Endothelial cell of umbilical vein (primary cell): ENCODE data around the gene SRBD1. TPM values are rescaled to one million over a fixed set of nuclear protein-coding genes. Genes with fewer than 3 reads are reported as not detected.

ENCODE experiments used
- BruUV-seq: library from RNA; stranded (reverse); fragments of 400-500 nt; replicated peaks from 2 replicates; lab custom pipeline; 2021; lab: Mats Ljungman, UMichigan
- CTCF ChIA-PET: fragments of 300-600, 350-600 bp; sonication (Branson Sonifier 250); formaldehyde crosslinking; loops from one replicate; lab custom pipeline; 2021; ENCODE audit warnings: antibody characterized with exemption, inconsistent platforms; lab: Charles Lee
- POLR2A ChIA-PET: fragments of 300-600, 350-600 bp; sonication (Branson Sonifier 250); formaldehyde crosslinking; loops from one replicate; lab custom pipeline; 2021; ENCODE audit warnings: antibody characterized with exemption, inconsistent platforms; lab: Charles Lee
- DNase-seq: peaks from one replicate; pipeline ENCODE4 v3.0.0-alpha.2; 2011; ENCODE audit warnings: low read depth, low spot score
- FAIRE-seq: peaks from 2 replicates; lab custom pipeline; 2011; peaks lifted over from hg19 to GRCh38; lab: Jason Lieb, UNC
- H2AFZ ChIP-seq: 2 replicates; pipeline ENCODE4 v1.6.0; 2012; ENCODE audit warnings: low read depth, low read length, control low read depth, inconsistent platforms
- H3K27ac ChIP-seq: 2 replicates; pipeline ENCODE4 v1.5.1; 2011; ENCODE audit warnings: low read depth, mild to moderate bottlenecking, control low read depth, low read length, moderate library complexity; ENCODE audit not compliant: insufficient read depth
- H3K27me3 ChIP-seq, 2 experiments: 2 replicates each; pipeline versions ENCODE4 v1.6.0 to v1.6.1; 2011; ENCODE audit warnings: low read length in 2 of 2, mixed read lengths in 1 of 2; ENCODE audit not compliant: control insufficient read depth in 2 of 2, insufficient read depth in 2 of 2
- H3K36me3 ChIP-seq, 2 experiments: 2 replicates in 1 of 2; 3 replicates in 1 of 2; pipeline ENCODE4 v1.5.1; 2011; ENCODE audit warnings: low read length in 2 of 2, mild to moderate bottlenecking in 1 of 2, moderate library complexity in 1 of 2; ENCODE audit not compliant: control insufficient read depth in 2 of 2, insufficient read depth in 2 of 2; ENCODE audit errors: extremely low read depth in 1 of 2
- H3K4me1 ChIP-seq: 3 replicates; pipeline ENCODE4 v1.5.1; 2011; ENCODE audit warnings: mild to moderate bottlenecking, low read length; ENCODE audit not compliant: control insufficient read depth, insufficient read depth; ENCODE audit errors: extremely low read depth
- H3K4me2 ChIP-seq: 2 replicates; pipeline ENCODE4 v1.6.1; 2011; ENCODE audit warnings: low read length, control low read depth, mixed read lengths; ENCODE audit not compliant: insufficient read depth
- H3K4me3 ChIP-seq, 3 experiments: fragments of 200-600 bp in 1 of 3; sonication (generic), shearing (Covaris generic) in 1 of 3; replicated peaks in 1 of 3; 2 replicates each; pipeline ENCODE4 v1.5.1; 2011 to 2016; ENCODE audit warnings: control low read depth in 3 of 3, low read length in 3 of 3, mild to moderate bottlenecking in 2 of 3, inconsistent platforms in 1 of 3, low read depth in 1 of 3, moderate library complexity in 1 of 3; ENCODE audit not compliant: insufficient read depth in 1 of 3
- H3K79me2 ChIP-seq: 2 replicates; pipeline ENCODE4 v1.6.0; 2012; ENCODE audit warnings: low read length, inconsistent platforms; ENCODE audit not compliant: control insufficient read depth, insufficient read depth
- H3K9ac ChIP-seq: replicated peaks from 2 replicates; pipeline ENCODE3; 2011; ENCODE audit warnings: low read length, control low read depth; ENCODE audit not compliant: insufficient read depth; ENCODE audit errors: extremely low read depth
- H3K9me1 ChIP-seq: replicated peaks from 3 replicates; pipeline ENCODE4 v1.6.0; 2011; ENCODE audit warnings: mild to moderate bottlenecking, low read length; ENCODE audit not compliant: control insufficient read depth, insufficient read depth; ENCODE audit errors: extremely low read depth
- H3K9me3 ChIP-seq: replicated peaks from 2 replicates; pipeline ENCODE4 v1.5.1; 2012; ENCODE audit warnings: low read length, inconsistent platforms; ENCODE audit not compliant: control insufficient read depth, insufficient read depth
- H4K20me1 ChIP-seq: replicated peaks from 2 replicates; pipeline ENCODE3; 2011; ENCODE audit warnings: mild to moderate bottlenecking, low read length; ENCODE audit not compliant: control insufficient read depth, insufficient read depth; ENCODE audit errors: extremely low read depth
- CTCF ChIP-seq, 2 donors: IDR thresholded peaks; 1 replicate in 1 of 2; 2 replicates in 1 of 2; pipeline ENCODE4 v1.5.1; 2011; ENCODE audit warnings: low read length in 2 of 2, mild to moderate bottlenecking in 2 of 2, moderate library complexity in 2 of 2, control low read depth in 1 of 2, inconsistent platforms in 1 of 2, low read depth in 1 of 2; ENCODE audit not compliant: insufficient read depth in 1 of 2; ENCODE audit errors: extremely low read depth in 1 of 2
- EZH2 ChIP-seq: IDR thresholded peaks from 2 replicates; pipeline ENCODE4 v1.6.1; 2012; ENCODE audit warnings: borderline replicate concordance, low read depth, mild to moderate bottlenecking, moderate library complexity, low read length, inconsistent platforms; ENCODE audit not compliant: severe bottlenecking
- FOS ChIP-seq: IDR thresholded peaks from 2 replicates; pipeline ENCODE4 v1.6.1; 2011; ENCODE audit warnings: mild to moderate bottlenecking, low read length, moderate library complexity, borderline replicate concordance; ENCODE audit not compliant: insufficient read depth
- MAX ChIP-seq: IDR thresholded peaks from 2 replicates; pipeline ENCODE4 v1.6.1; 2011; ENCODE audit not compliant: insufficient read depth, insufficient read length
- POLR2AphosphoS5 ChIP-seq: IDR thresholded peaks from 2 replicates; pipeline ENCODE4 v1.6.1; 2012; ENCODE audit warnings: low read depth, mild to moderate bottlenecking, control low read depth, low read length, moderate library complexity; ENCODE audit not compliant: insufficient read depth
- dilution Hi-C: fragments of 300-500 bp; cut with MboI; formaldehyde crosslinking; loops from one replicate; pipeline ENCODE4 v1.15.0; 2019; ENCODE audit warnings: low sequenced_read_pairs; ENCODE audit not compliant: extremely low pct_ligation_motif_present
- intact Hi-C: fragments of 100-400 bp; cut with micrococcal nuclease; formaldehyde crosslinking; loops from one replicate; pipeline ENCODE4 v1.10.0; 2022
- polyA plus RNA-seq, 4 experiments: library from polyadenylated mRNA; depleted of rRNA in 3 of 4; stranded (reverse) in 3 of 4; unstranded in 1 of 4; fragments of >200 nt; gene quantifications; 2 replicates each; pipeline versions ENCODE4 v1.2.1 to v1.2.3, GENCODE V29; 2011 to 2012; ENCODE audit warnings: missing spikeins in 1 of 4
- total RNA-seq: library from RNA; stranded (reverse); gene quantifications from 2 replicates; pipeline ENCODE4 v1.2.3, GENCODE V29; 2021

SRBD1 gene
- total and polyA plus RNA-seq, 2 donors (not counting 3 experiments of a cell fraction or from before 2014, with no cell fraction given): 3.7 to 12.5 TPM

- Histone ChIP-seq H4K20me1 (no peaks in the 10 kb centered on the region), H3K4me2 (no peak overlapping the region), H3K9me1 (no peaks in the 10 kb centered on the region), H3K27ac (no peak overlapping the region), H3K36me3 (no peaks in the 10 kb centered on the region), H3K27me3 (no peaks in the 10 kb centered on the region), H2AFZ (no peak overlapping the region), H3K4me1 (no peaks in the 10 kb centered on the region), H3K9ac (no peak overlapping the region), H3K79me2 (no peaks in the 10 kb centered on the region), H3K4me3 (no peak overlapping the region), H3K9me3 (no peaks in the 10 kb centered on the region)
- dilution Hi-C loops: no loop called here
- DNase-seq (no peak), FAIRE-seq (no peak)
- intact Hi-C loops: no loop called here
- CTCF ChIA-PET: no interaction called here
- no peak for TF ChIP-seq EZH2
- no TSS peak for BruUV-seq
- POLR2A ChIA-PET: no interaction called here
Measured at GRCh38 chr2:45404807-45405297, 206.2 kb downstream of the SRBD1 start.

GRCh38 chr2:45403036-45403435 is 208.0 kb downstream of the SRBD1 start:
- POLR2A ChIA-PET: interaction anchor here (0.6 kb wide), 1 partner anchor 91 kb away, joined by 3 read pairs; no protein-coding TSS in a partner anchor
- intact Hi-C loops: no loop called here

More at GRCh38 chr2:45403036-45403435, 208.0 kb downstream of the SRBD1 start:
- no peak overlapping the region for H3K9ac ChIP-seq
- no peaks in the 10 kb centered on the region for H3K9me1 ChIP-seq
- no peak overlapping the region for H3K27ac ChIP-seq
- H3K4me3 ChIP-seq: no peak overlapping the region
- CTCF ChIA-PET: interaction anchor here (1.0 to 1.6 kb wide), 2 partner anchors 9 to 43 kb away, joined by 3 to 5 read pairs; no protein-coding TSS in a partner anchor
- DNase-seq (no peak), FAIRE-seq (no peak)
- H3K9me3 ChIP-seq: no peaks in the 10 kb centered on the region
- TF ChIP-seq POLR2AphosphoS5 (no peak), EZH2 (no peak), FOS (no peak), MAX (no peak), CTCF (IDR thresholded peaks at IDR 0.05; ENCODE audit: extremely low read depth in 1 of 2, insufficient read depth in 1 of 2, low read depth in 1 of 2, low read length in 2 of 2) (no peak)
- H3K36me3 ChIP-seq: no peaks in the 10 kb centered on the region
- no peaks in the 10 kb centered on the region for H3K27me3 ChIP-seq
- H2AFZ ChIP-seq: no peak overlapping the region
- BruUV-seq: no TSS peak
- dilution Hi-C loops: no loop called here
- no peaks in the 10 kb centered on the region for H4K20me1 ChIP-seq
- no peaks in the 10 kb centered on the region for H3K79me2 ChIP-seq
- no peak overlapping the region for H3K4me2 ChIP-seq
- no peaks in the 10 kb centered on the region for H3K4me1 ChIP-seq
